HCT116 (cell line): Measurements from ENCODE around the gene IMMP2L. TPM values are rescaled to one million over a fixed set of nuclear protein-coding genes. Genes with fewer than 3 reads are reported as not detected.

ENCODE experiments used
- ATAC-seq: fragments of 200-7000 bp; cut with Tn5 transposase; 2 replicates; pipeline ENCODE4 v1.9.1; 2020; ENCODE audit warnings: mild to moderate bottlenecking, moderate library complexity
- BruUV-seq: library from RNA; stranded (reverse); fragments of 400-500 nt; replicated peaks from 2 replicates; lab custom pipeline; 2021; lab: Mats Ljungman, UMichigan
- CTCF ChIA-PET: fragments of 300-600 bp; sonication (Branson Sonifier 250); formaldehyde crosslinking; loops from one replicate; lab custom pipeline; 2021; ENCODE audit warnings: antibody characterized with exemption; lab: Charles Lee
- POLR2A ChIA-PET: fragments of 300-600, 350-600 bp; sonication (Branson Sonifier 250); formaldehyde crosslinking; loops from one replicate; lab custom pipeline; 2021; ENCODE audit warnings: antibody characterized with exemption; lab: Charles Lee
- RAD21 ChIA-PET, 2 experiments: fragments of 300-600 bp; sonication (Branson Sonifier 250); formaldehyde crosslinking; loops; one replicate each; lab custom pipeline; 2023; ENCODE audit warnings: low total read pairs in 2 of 2; ENCODE audit not compliant: uncharacterized antibody in 2 of 2, unreplicated experiment in 2 of 2, low non-redundant PET in 1 of 2; lab: Charles Lee
- DNase-seq: peaks from one replicate; pipeline ENCODE4 v3.0.0-alpha.2; 2010; ENCODE audit warnings: low read depth, low spot score
- H2AFZ ChIP-seq: fragments of 200-600 bp; shearing (Covaris generic), sonication (generic); 2 replicates; pipeline ENCODE4 v1.6.1; 2017; ENCODE audit warnings: low read depth, mixed run types, mixed read lengths, antibody characterized with exemption, low read length; ENCODE audit not compliant: poor library complexity, severe bottlenecking
- H3K27ac ChIP-seq: 2 replicates; pipeline ENCODE4 v1.5.1; 2012; ENCODE audit warnings: low read depth, low read length
- H3K27me3 ChIP-seq: fragments of 200-600 bp; sonication (generic); 2 replicates; pipeline ENCODE4 v1.6.1; 2016; ENCODE audit warnings: mixed run types, low read length, mixed read lengths; ENCODE audit not compliant: insufficient read depth
- H3K36me3 ChIP-seq, 2 experiments: fragments of 200-500 bp in 1 of 2; fragments of 200-600 bp in 1 of 2; sonication (Bioruptor generic) in 1 of 2; sonication (generic) in 1 of 2; 2 replicates each; pipeline versions ENCODE4 v1.5.1 to v1.6.1; 2014 to 2016; ENCODE audit warnings: low read length in 2 of 2, inconsistent platforms in 1 of 2, mixed read lengths in 1 of 2, mixed run types in 1 of 2; ENCODE audit not compliant: insufficient read depth in 2 of 2, control insufficient read depth in 1 of 2
- H3K4me1 ChIP-seq, 2 experiments: fragments of 200-600 bp in 1 of 2; sonication (generic) in 1 of 2; 2 replicates each; pipeline versions ENCODE4 v1.5.1 to v1.6.1; 2012 to 2017; ENCODE audit warnings: low read length in 2 of 2, inconsistent platforms in 1 of 2, mild to moderate bottlenecking in 1 of 2, mixed read lengths in 1 of 2, mixed run types in 1 of 2, moderate library complexity in 1 of 2; ENCODE audit not compliant: insufficient read depth in 2 of 2, control insufficient read depth in 1 of 2
- H3K4me2 ChIP-seq: fragments of 200-600 bp; sonication (generic); 2 replicates; pipeline ENCODE4 v1.6.1; 2017; ENCODE audit warnings: mixed run types, low read length, mixed read lengths
- H3K4me3 ChIP-seq, 2 experiments: fragments of 200-600 bp in 1 of 2; sonication (generic) in 1 of 2; replicated peaks in 1 of 2; 2 replicates each; pipeline ENCODE4 v1.5.1; 2011 to 2016; ENCODE audit warnings: low read length in 2 of 2, control low read depth in 1 of 2, low read depth in 1 of 2, mild to moderate bottlenecking in 1 of 2, mixed read lengths in 1 of 2, mixed run types in 1 of 2
- H3K79me2 ChIP-seq: fragments of 200-600 bp; sonication (generic); 2 replicates; pipeline ENCODE4 v1.6.1; 2017; ENCODE audit warnings: mild to moderate bottlenecking, mixed run types, low read length, moderate library complexity, mixed read lengths; ENCODE audit not compliant: insufficient read depth
- H3K9ac ChIP-seq: fragments of 200-600 bp; sonication (generic); 2 replicates; pipeline ENCODE4 v1.6.1; 2016; ENCODE audit warnings: low read length, mixed read lengths
- H3K9me2 ChIP-seq: fragments of 200-600 bp; sonication (generic), shearing (Covaris generic); 2 replicates; pipeline ENCODE4 v1.6.1; 2017; ENCODE audit warnings: mixed run types, mild to moderate bottlenecking, moderate library complexity; ENCODE audit not compliant: insufficient read depth
- H3K9me3 ChIP-seq, 2 experiments: fragments of 200-500 bp in 1 of 2; fragments of 200-600 bp in 1 of 2; sonication (Bioruptor generic) in 1 of 2; sonication (generic) in 1 of 2; 2 replicates each; pipeline ENCODE4 v1.6.1; 2014 to 2017; ENCODE audit warnings: low read length in 2 of 2, mixed read lengths in 2 of 2, inconsistent platforms in 1 of 2, low read depth in 1 of 2, mild to moderate bottlenecking in 1 of 2, mixed run types in 1 of 2, moderate library complexity in 1 of 2; ENCODE audit not compliant: control insufficient read depth in 1 of 2, insufficient read depth in 1 of 2
- H4K20me1 ChIP-seq: fragments of 200-600 bp; sonication (generic), shearing (Covaris generic); 2 replicates; pipeline ENCODE4 v1.6.1; 2017; ENCODE audit warnings: mixed run types, mild to moderate bottlenecking, moderate library complexity; ENCODE audit not compliant: insufficient read depth
- CTCF ChIP-seq, 3 experiments: fragments of 200-600 bp in 1 of 3; sonication (generic) in 1 of 3; IDR thresholded peaks in 2 of 3; conservative IDR thresholded peaks in 1 of 3; 2 replicates each; pipeline ENCODE4 v1.5.1; 2012 to 2017; ENCODE audit warnings: low read depth in 2 of 3, low read length in 2 of 3, antibody characterized with exemption in 1 of 3, borderline replicate concordance in 1 of 3, control low read depth in 1 of 3, mild to moderate bottlenecking in 1 of 3, mixed read lengths in 1 of 3, mixed run types in 1 of 3, moderate library complexity in 1 of 3; ENCODE audit not compliant: insufficient read depth in 1 of 3
- EGR1 ChIP-seq: IDR thresholded peaks from 2 replicates; pipeline ENCODE4 v1.6.1; 2012; ENCODE audit warnings: low read depth
- MAX ChIP-seq: IDR thresholded peaks from 2 replicates; pipeline ENCODE4 v1.6.1; 2012
- RAD21 ChIP-seq: IDR thresholded peaks from 2 replicates; pipeline ENCODE4 v1.6.1; 2012; ENCODE audit warnings: low read depth, mild to moderate bottlenecking
- SRF ChIP-seq: IDR thresholded peaks from 2 replicates; pipeline ENCODE4 v1.6.1; 2012; ENCODE audit warnings: low read depth
- ZBTB33 ChIP-seq: IDR thresholded peaks from 2 replicates; pipeline ENCODE4 v1.6.1; 2011; ENCODE audit warnings: mild to moderate bottlenecking, low read length, moderate library complexity; ENCODE audit not compliant: insufficient replicate concordance; ENCODE audit errors: extremely low read depth
- intact Hi-C: fragments of 100-400 bp; cut with micrococcal nuclease; formaldehyde crosslinking; loops from 2 replicates; pipeline ENCODE4 v1.10.0; 2022
- total RNA-seq: library from RNA; stranded (reverse); gene quantifications from one replicate; pipeline ENCODE4 v1.2.1, GENCODE V29; 2021; ENCODE audit not compliant: unreplicated experiment

IMMP2L gene
- total RNA-seq, 1 experiment from 2014 or later: 21.1 TPM

GRCh38 chr7:110647266-110647665 is 915.0 kb downstream of the IMMP2L start:
- TF ChIP-seq ZBTB33: no peak
- no peak for TF ChIP-seq SRF
- TF ChIP-seq RAD21: no peak
- TF ChIP-seq MAX: no peak
- TF ChIP-seq CTCF (IDR thresholded peaks at IDR 0.05 in 2 of 3, conservative IDR thresholded peaks at IDR 0.05 in 1 of 3; ENCODE audit: borderline replicate concordance in 1 of 3, insufficient read depth in 1 of 3, low read depth in 2 of 3, low read length in 2 of 3): no peak
- no peak for TF ChIP-seq EGR1
- Histone ChIP-seq H3K27me3 (no peaks in the 10 kb centered on the region), H4K20me1 (no peaks in the 10 kb centered on the region), H3K79me2 (no peaks in the 10 kb centered on the region), H3K4me1 (no peaks in the 10 kb centered on the region), H3K27ac (no peak overlapping the region), H3K9me3 (no peaks in the 10 kb centered on the region), H3K9ac (no peak overlapping the region), H3K36me3 (no peaks in the 10 kb centered on the region), H2AFZ (no peak overlapping the region), H3K4me3 (no peak overlapping the region), H3K9me2 (no peaks in the 10 kb centered on the region), H3K4me2 (no peak overlapping the region)
- ChIA-PET POLR2A (no interaction called here), RAD21 (no interaction called here), CTCF (no interaction called here)
- DNase-seq: no peak
- intact Hi-C loops: no loop called here
- BruUV-seq: no TSS peak
- ATAC-seq: no peak
